ENCODE data around the gene MAN1A1.

Gene MAN1A1

DNA sequence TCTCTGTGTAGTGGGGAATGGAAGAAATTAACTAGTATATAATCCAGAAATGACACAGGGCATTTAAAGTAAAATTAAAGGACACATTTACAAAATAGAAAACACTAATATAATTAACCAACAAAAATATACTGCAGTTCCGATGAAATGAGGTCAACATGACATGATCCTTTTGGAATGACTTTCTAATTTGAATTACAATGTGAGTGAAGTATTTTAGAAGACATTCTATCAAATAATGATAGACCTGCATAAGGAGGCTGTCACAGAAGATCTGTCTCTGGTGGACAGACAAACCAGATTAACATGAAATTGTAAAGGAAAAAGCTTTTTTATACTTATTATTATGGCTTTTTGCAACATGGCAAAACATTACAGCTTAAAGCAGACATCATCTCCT lies 170.5 kb downstream of the MAN1A1 start:
- TF ChIP-seq CREB1 (IDR thresholded peaks at IDR 0.05; ENCODE audit: low read depth) (no peak), CEBPB (IDR thresholded peaks at IDR 0.05) (no peak), TCF12 (IDR thresholded peaks at IDR 0.05; ENCODE audit: low read depth) (no peak), ZBTB7A (IDR thresholded peaks at IDR 0.05; ENCODE audit: low read depth) (no peak), TAF1 (IDR thresholded peaks at IDR 0.05; ENCODE audit: low read depth) (no peak), FOXM1 (IDR thresholded peaks at IDR 0.05; ENCODE audit: borderline replicate concordance, low read depth) (no peak), EP300 (IDR thresholded peaks at IDR 0.05; ENCODE audit: borderline replicate concordance) (no peak), TEAD4 (IDR thresholded peaks at IDR 0.05) (no peak)
- TF ChIP-seq, protein P1, sequence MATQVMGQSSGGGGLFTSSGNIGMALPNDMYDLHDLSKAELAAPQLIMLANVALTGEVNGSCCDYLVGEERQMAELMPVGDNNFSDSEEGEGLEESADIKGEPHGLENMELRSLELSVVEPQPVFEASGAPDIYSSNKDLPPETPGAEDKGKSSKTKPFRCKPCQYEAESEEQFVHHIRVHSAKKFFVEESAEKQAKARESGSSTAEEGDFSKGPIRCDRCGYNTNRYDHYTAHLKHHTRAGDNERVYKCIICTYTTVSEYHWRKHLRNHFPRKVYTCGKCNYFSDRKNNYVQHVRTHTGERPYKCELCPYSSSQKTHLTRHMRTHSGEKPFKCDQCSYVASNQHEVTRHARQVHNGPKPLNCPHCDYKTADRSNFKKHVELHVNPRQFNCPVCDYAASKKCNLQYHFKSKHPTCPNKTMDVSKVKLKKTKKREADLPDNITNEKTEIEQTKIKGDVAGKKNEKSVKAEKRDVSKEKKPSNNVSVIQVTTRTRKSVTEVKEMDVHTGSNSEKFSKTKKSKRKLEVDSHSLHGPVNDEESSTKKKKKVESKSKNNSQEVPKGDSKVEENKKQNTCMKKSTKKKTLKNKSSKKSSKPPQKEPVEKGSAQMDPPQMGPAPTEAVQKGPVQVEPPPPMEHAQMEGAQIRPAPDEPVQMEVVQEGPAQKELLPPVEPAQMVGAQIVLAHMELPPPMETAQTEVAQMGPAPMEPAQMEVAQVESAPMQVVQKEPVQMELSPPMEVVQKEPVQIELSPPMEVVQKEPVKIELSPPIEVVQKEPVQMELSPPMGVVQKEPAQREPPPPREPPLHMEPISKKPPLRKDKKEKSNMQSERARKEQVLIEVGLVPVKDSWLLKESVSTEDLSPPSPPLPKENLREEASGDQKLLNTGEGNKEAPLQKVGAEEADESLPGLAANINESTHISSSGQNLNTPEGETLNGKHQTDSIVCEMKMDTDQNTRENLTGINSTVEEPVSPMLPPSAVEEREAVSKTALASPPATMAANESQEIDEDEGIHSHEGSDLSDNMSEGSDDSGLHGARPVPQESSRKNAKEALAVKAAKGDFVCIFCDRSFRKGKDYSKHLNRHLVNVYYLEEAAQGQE (IDR thresholded peaks at IDR 0.05; ENCODE audit: low read depth), result no peak

DNA sequence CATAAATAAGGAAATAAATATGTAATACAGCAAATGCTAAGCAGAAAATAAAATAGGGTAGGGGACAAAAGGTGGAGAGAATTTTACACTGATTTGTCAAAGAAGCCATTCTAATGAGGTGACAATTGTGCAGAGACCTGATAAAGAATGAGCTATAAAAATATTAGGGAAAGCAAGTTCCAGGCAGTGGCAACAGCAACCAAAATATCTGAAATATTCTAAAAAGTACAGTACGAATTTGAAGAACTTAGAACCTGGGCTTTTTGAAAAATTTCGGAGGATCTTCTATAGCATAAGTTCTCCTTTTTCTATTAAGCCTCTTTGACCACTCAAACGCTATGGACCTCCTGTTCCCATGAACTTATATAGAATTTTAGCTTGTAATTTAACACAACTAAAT lies 173.1 kb downstream of the MAN1A1 start:
- no peak for TF ChIP-seq YY1 (IDR thresholded peaks at IDR 0.05; ENCODE audit: low read depth)
- no peak for TF ChIP-seq FOXM1 (IDR thresholded peaks at IDR 0.05; ENCODE audit: borderline replicate concordance, low read depth)

DNA sequence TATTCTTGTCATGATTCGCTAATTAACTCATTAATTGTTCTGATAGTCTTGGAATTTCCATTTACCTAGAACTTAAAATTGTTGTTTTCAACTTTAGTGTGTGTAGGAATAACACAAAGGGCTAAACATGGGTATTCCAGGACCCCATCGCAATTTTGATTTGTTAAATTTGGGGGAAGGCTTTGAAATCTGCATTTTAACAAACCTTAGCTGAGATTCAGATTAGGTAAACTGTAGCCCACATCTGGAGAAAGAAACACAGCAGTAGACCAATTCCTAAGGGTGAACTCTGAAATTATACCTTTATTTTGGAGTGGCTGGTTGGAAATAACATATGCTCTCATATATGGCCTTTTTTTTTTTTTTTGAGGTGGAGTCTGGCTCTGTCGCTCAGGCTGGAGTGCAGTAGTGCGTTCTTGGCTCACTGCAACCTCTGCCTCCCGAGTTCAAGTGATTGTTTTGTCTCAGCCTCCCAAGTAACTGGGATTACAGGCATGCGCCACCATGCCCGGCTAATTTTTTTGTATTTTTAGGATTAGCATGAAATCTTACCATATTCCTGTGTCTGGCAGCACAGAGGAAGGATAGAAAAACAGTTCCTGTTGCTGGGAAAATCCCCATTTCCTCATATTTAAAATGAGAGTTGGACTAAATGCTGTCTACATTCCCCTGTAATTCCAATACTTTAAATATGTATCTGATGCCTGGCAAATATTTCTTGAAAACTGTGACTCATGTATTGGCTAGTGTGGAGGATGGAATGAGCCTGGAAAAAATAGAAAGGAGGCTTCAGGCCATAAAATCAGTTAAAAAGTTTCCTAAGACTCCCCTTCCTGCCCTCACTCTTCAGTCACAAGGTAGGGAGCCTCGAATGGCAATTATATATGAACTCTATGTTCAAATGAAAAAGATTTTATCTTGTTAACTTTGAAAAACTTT lies 174.4 kb downstream of the MAN1A1 start:
- no peak for TF ChIP-seq EGR1 (IDR thresholded peaks at IDR 0.05)
- TF ChIP-seq CEBPB (IDR thresholded peaks at IDR 0.05), result no peak
- TF ChIP-seq ZBTB7A (IDR thresholded peaks at IDR 0.05; ENCODE audit: low read depth), result no peak
- TF ChIP-seq, protein P2, sequence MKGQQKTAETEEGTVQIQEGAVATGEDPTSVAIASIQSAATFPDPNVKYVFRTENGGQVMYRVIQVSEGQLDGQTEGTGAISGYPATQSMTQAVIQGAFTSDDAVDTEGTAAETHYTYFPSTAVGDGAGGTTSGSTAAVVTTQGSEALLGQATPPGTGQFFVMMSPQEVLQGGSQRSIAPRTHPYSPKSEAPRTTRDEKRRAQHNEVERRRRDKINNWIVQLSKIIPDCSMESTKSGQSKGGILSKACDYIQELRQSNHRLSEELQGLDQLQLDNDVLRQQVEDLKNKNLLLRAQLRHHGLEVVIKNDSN (IDR thresholded peaks at IDR 0.05), result no peak
- no peak for TF ChIP-seq RAD21 (IDR thresholded peaks at IDR 0.05; ENCODE audit: low read depth)
- no peak for TF ChIP-seq FOXM1 (IDR thresholded peaks at IDR 0.05; ENCODE audit: borderline replicate concordance, low read depth)
- no peak for TF ChIP-seq TCF12 (IDR thresholded peaks at IDR 0.05; ENCODE audit: low read depth)
- TF ChIP-seq TEAD4 (IDR thresholded peaks at IDR 0.05), result no peak
- no peak for TF ChIP-seq NFIC (IDR thresholded peaks at IDR 0.05)
- no peak for TF ChIP-seq EP300 (IDR thresholded peaks at IDR 0.05; ENCODE audit: borderline replicate concordance)
- no peak for TF ChIP-seq TAF1 (IDR thresholded peaks at IDR 0.05; ENCODE audit: low read depth)
- TF ChIP-seq, protein P3, sequence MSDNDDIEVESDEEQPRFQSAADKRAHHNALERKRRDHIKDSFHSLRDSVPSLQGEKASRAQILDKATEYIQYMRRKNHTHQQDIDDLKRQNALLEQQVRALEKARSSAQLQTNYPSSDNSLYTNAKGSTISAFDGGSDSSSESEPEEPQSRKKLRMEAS (IDR thresholded peaks at IDR 0.05), result no peak
- TF ChIP-seq, protein P1 (IDR thresholded peaks at IDR 0.05; ENCODE audit: low read depth), result no peak

DNA sequence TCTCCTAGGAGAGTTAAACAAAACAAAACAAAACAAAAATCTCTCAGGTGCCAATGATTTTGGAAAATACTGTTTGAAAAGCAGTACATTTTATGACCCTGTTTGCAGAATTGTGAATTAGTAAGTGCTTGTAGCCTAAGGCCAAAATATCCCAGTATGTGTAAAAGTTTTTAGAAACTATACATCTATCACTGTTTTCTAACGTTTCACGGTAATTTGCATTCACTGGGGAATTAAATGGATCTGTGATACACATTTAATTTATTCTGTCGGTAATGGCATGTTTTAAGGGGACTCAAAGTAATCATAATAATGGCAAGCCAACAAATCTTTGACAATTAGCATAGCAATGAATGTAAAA lies 175.5 kb downstream of the MAN1A1 start:
- TF ChIP-seq NFIC (IDR thresholded peaks at IDR 0.05) (no peak), CEBPB (IDR thresholded peaks at IDR 0.05) (no peak), TAF1 (IDR thresholded peaks at IDR 0.05; ENCODE audit: low read depth) (no peak), ZBTB7A (IDR thresholded peaks at IDR 0.05; ENCODE audit: low read depth) (no peak), FOXM1 (IDR thresholded peaks at IDR 0.05; ENCODE audit: borderline replicate concordance, low read depth) (no peak), RAD21 (IDR thresholded peaks at IDR 0.05; ENCODE audit: low read depth) (no peak), EP300 (IDR thresholded peaks at IDR 0.05; ENCODE audit: borderline replicate concordance) (no peak), EGR1 (IDR thresholded peaks at IDR 0.05) (no peak), CREB1 (IDR thresholded peaks at IDR 0.05; ENCODE audit: low read depth) (no peak), TEAD4 (IDR thresholded peaks at IDR 0.05) (no peak), YY1 (IDR thresholded peaks at IDR 0.05; ENCODE audit: low read depth) (no peak), TCF12 (IDR thresholded peaks at IDR 0.05; ENCODE audit: low read depth) (no peak)
- TF ChIP-seq, protein P1 (IDR thresholded peaks at IDR 0.05; ENCODE audit: low read depth), result no peak
- TF ChIP-seq, protein P3 (IDR thresholded peaks at IDR 0.05), result no peak
- TF ChIP-seq, protein P2 (IDR thresholded peaks at IDR 0.05), result no peak

Measured in Ishikawa (cell line).